ENCODE measurements around the gene UNC5CL. TPM values are rescaled to one million over a fixed set of nuclear protein-coding genes. Genes with fewer than 3 reads are reported as not detected.

The UNC5CL gene
- total RNA-seq, 1 experiment from 2014 or later: 0.81 TPM

DNA sequence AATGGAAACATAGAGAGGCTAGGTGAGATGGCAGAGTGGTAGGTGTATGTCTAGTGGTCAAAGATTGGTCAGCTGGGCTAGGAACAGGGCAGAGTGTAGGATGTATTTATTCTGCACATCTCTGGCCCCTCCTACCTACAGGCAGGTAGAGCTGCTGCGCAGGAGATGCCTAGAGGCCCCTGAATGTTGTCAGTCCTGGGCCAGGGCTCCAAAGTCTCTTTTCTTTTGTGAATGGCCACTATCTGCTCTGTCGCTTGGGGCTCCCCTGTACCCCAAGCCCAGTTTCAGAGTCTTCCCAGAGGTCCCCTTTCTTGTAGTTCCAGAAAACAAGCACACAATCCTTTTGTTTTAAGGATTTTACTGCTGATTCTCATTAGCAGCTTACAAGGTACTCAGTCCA, 8.3 kb upstream of the UNC5CL start:
- no peak overlapping the region for H3K4ac ChIP-seq (ENCODE audit: low read depth, low read length)

More for the DNA sequence above, 8.3 kb upstream of the UNC5CL start:
- H4K20me1 ChIP-seq (ENCODE audit: control insufficient read depth, insufficient read depth, insufficient read length): no peaks in the 10 kb centered on the region
- peaks cover 7% of the 10 kb centered on the region; the same call in 1 of the 2 replicates for H3K4me1 ChIP-seq (ENCODE audit: insufficient read depth, low read length)
- no peak overlapping the region for H3K27ac ChIP-seq (ENCODE audit: insufficient read length, low read depth, low read length)
- no peak overlapping the region for H2BK5ac ChIP-seq (ENCODE audit: insufficient read length, low read length)
- no peak overlapping the region for H3K4me2 ChIP-seq (ENCODE audit: insufficient read depth, insufficient read length, low read length)
- no peaks in the 10 kb centered on the region for H3K23me2 ChIP-seq (ENCODE audit: insufficient read length, low read depth, low read length, poor library complexity, severe bottlenecking)
- no peak overlapping the region for H2BK20ac ChIP-seq (ENCODE audit: low read depth, low read length, poor library complexity, severe bottlenecking)
- no peak overlapping the region for H3K18ac ChIP-seq (ENCODE audit: insufficient read length, low read depth, low read length)
- H2AK5ac ChIP-seq (ENCODE audit: insufficient read length, low read length): no peak overlapping the region
- H2BK120ac ChIP-seq (ENCODE audit: low read depth, low read length, poor library complexity, severe bottlenecking): no peak overlapping the region
- no peaks in the 10 kb centered on the region for H3K79me2 ChIP-seq (ENCODE audit: insufficient read depth, low read length)
- H2BK12ac ChIP-seq (ENCODE audit: insufficient read length, low read depth, low read length): no peak overlapping the region
- no peak overlapping the region for H4K8ac ChIP-seq (replicated peaks; ENCODE audit: insufficient read length, low read depth, low read length)
- Mint-ChIP-seq H3K27me3 (ENCODE audit: low read depth) (no peaks in the 10 kb centered on the region; the same call in 1 of the 2 replicates), H3K36me3 (ENCODE audit: insufficient read depth in 1 of 3, low read depth in 3 of 3) (no peaks in the 10 kb centered on the region; a peak in 2 of 7 replicates), H3K9me3 (no peaks in the 10 kb centered on the region), H3K4me3 (no peak overlapping the region), H3K27ac (0 out of 7 replicates have a peak overlapping the region, but pooled peaks of 1 of the 3 experiments have one; percentile 33), H3K4me1 (peaks cover 11 to 15% of the 10 kb centered on the region in 2 experiments)
- H4K5ac ChIP-seq (ENCODE audit: insufficient read length, low read depth, low read length): no peak overlapping the region
- H3K9ac ChIP-seq (ENCODE audit: extremely low read depth, insufficient read length, low read length): no peak overlapping the region
- no CpG with 5 or more reads among the region's 2 CpGs for WGBS (ENCODE audit: extremely low coverage, insufficient read length, low lambda C conversion rate)
- DNase-seq: no peak
- H4K91ac ChIP-seq (ENCODE audit: insufficient read length, low read depth, low read length): no peak overlapping the region
- H3K14ac ChIP-seq (ENCODE audit: insufficient read depth, low read length): no peak overlapping the region
- no peak overlapping the region for H3T11ph ChIP-seq (ENCODE audit: low read length)
- H3K23ac ChIP-seq (ENCODE audit: insufficient read length, low read depth, low read length): no peak overlapping the region
- H2AFZ ChIP-seq (ENCODE audit: low read length): no peak overlapping the region
- no peak overlapping the region for H3K56ac ChIP-seq (ENCODE audit: insufficient read length, low read depth, low read length)
- H3K9me3 ChIP-seq (ENCODE audit: control insufficient read depth, low read depth, low read length): no peaks in the 10 kb centered on the region
- no peak overlapping the region for H2BK15ac ChIP-seq (ENCODE audit: low read depth, low read length)
- no peaks in the 10 kb centered on the region for H3K79me1 ChIP-seq (ENCODE audit: insufficient read depth, low read depth, low read length, poor library complexity, severe bottlenecking)
- TF ChIP-seq, protein P1, sequence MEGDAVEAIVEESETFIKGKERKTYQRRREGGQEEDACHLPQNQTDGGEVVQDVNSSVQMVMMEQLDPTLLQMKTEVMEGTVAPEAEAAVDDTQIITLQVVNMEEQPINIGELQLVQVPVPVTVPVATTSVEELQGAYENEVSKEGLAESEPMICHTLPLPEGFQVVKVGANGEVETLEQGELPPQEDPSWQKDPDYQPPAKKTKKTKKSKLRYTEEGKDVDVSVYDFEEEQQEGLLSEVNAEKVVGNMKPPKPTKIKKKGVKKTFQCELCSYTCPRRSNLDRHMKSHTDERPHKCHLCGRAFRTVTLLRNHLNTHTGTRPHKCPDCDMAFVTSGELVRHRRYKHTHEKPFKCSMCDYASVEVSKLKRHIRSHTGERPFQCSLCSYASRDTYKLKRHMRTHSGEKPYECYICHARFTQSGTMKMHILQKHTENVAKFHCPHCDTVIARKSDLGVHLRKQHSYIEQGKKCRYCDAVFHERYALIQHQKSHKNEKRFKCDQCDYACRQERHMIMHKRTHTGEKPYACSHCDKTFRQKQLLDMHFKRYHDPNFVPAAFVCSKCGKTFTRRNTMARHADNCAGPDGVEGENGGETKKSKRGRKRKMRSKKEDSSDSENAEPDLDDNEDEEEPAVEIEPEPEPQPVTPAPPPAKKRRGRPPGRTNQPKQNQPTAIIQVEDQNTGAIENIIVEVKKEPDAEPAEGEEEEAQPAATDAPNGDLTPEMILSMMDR (conservative IDR thresholded peaks at IDR 0.05): no peak
- H3K27me3 ChIP-seq (ENCODE audit: insufficient read depth, low read length): no peaks in the 10 kb centered on the region
